HTR-8/SVneo (cell line): ENCODE results near the gene RYR3.
"Not testable (repeated sequence)": the region's sequence is repeated elsewhere in the genome, so short reads cannot be mapped to it uniquely, and the experiment has no call there.

Source experiments
- DNase-seq: peaks from one replicate; pipeline ENCODE4 v3.0.0; 2011; ENCODE audit warnings: low spot score, mixed read lengths; ENCODE audit not compliant: insufficient read length
- FAIRE-seq: peaks from 2 replicates; lab custom pipeline; 2011; peaks lifted over from hg19 to GRCh38; lab: Jason Lieb, UNC

The RYR3 gene

DNA sequence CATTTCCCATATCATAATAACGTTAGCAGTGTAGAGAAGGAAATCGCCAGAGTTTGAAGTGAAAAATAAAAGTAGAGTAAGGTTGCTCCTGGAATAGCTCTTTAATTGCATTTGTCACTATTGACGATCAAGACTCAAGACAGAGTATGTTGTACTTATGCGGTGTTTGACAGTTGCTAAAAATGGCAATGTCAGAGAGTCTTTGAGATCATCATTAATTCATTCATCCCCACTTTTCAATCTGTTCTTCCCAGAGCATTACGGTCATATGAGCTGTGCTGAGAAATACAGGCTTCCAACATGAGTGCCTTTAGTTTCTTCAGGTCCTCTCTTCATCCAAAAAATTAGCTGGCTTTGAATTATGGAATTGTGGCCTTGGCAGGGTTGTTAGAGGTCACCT, 483.7 kb downstream of the RYR3 start:
- FAIRE-seq (no peak), DNase-seq (no peak)

DNA sequence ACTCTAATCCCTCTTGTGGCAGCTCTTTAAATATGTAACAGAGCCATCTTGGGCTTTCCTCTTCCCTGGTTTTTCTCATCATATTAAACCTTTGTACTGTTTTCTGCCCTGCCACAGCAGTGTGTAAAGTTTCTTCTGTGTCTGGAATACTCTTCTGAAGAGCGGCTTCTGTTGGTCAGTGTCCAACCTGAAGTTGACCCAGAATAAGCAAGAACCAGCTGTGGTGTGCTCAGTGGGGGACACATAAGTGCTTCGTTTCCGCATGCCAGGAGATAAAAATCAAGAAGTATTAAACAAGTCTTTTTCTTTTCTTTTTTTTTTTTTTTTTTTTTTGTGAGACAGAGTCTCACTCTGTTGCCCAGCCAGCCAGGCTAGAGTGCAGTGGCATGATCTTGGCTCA, 484.3 kb downstream of the RYR3 start:
- DNase-seq (no peak), FAIRE-seq (no peak)

DNA sequence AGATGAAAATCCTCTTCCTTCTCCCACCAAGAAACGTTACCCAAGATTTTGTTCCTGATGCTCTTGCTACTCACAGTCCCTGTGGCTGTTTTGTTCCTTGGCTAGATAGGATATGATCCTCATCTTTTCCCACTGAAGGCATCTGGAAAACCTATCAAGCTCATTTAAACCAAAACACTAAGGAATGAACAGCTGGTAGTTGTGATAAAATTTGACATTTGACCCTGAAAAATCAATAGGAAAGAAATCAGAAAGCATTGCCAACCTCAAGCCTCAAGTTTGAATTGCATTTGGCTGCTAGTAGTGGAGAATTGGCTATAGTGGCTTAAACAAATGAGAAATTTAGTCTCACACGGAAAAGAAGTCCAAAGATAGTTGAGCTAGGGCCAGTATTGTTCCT, 486.9 kb downstream of the RYR3 start:
- FAIRE-seq (no peak), DNase-seq (no peak)

DNA sequence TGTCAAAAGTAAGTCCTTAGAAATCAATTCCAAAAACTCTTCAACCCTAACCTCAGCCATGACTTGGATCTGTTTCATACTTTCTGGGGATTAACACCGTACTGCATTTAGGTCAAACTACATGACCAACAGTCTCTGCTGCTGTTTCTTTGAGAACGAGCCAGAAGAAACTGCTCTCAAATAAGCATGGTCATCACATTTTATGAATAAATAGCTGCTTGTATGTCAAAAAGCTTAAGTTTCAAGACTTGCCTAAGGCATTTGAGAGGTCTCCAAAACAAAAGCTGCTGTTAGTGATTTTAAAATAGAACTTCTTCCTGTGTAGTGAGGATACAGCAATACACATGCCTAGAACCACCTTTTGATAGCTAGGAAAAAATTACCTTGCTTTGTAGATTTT, 491.2 kb downstream of the RYR3 start:
- DNase-seq (no peak), FAIRE-seq (no peak)

DNA sequence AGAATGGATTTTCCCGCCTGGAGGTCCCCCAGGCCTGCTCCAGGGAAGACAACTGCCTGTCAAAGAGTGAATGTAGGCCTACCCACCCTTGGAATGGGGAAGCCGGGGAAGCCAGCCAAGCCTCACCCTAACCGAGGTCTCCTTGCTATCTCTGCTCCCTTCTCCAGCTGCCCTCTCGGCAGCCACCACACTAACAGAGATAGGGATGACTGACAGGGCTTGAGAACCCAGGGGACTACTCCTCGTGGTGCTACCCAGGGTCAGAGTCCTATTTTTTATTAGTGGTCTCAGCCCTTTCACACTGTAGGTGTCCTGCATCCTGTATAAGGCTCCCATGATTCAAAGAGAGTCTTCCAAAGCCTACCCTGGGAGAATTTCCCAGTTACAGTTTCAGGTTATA, 496.9 kb downstream of the RYR3 start:
- FAIRE-seq = no peak
- DNase-seq = no peak

DNA sequence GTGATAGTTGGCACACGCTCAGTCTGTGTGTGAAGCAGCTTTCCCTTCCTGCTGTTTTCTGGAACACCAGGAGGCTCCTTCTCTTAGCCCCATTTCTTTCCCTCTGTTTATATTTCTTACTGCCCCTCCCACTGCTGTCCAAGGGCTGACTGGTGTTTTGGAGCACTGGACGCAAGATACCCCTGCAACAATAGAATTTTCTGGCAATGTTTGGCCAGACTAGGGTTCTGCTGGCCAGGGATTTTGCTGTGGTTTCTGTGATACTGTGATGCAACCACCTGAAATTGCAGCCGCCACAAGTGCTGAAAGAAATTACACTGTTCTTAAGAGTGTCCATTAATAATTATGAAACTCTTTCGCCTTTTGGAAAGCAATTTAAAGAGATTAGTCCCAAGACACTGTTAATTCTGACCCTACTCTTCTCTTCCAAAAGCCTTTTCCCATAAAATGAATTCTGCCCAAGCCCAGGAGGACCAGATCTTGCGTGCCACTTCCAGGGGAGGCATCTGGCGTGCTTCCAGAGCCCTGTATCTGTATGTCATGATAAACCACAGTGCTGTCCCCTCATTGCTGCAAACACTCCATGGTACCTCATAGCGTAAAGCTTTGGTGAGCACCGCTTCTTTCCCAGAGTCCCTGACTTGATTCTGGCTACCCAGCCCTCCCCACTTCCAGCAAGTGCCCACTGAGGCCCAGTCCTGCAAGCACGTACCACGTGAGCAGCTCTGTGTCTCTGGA, 498.1 kb downstream of the RYR3 start:
- FAIRE-seq (no peak), DNase-seq (no peak)

DNA sequence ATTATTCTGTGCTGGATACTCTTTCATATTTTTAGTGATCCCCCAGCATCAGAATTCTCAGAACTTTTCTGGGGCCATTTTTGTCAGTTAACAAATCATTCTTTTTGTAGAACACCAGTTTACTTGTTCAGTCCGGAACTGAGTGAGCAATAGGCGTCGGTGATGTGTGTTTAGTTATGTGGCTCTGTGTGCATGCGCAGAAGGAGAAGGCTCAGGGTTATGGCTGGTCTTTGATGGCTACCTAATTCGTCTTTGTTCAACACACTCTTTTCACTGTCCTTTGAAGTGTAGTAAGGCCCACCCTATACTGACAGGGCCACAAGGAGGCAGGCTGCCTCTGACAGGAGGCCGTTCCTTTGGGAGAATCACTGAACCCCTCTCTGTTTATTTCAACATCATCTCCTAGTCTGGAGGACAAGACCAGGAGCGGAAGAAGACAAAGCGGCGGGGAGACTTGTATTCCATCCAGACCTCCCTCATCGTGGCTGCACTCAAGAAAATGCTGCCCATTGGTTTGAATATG, 499.4 kb downstream of the RYR3 start:
- no peak for FAIRE-seq

DNA sequence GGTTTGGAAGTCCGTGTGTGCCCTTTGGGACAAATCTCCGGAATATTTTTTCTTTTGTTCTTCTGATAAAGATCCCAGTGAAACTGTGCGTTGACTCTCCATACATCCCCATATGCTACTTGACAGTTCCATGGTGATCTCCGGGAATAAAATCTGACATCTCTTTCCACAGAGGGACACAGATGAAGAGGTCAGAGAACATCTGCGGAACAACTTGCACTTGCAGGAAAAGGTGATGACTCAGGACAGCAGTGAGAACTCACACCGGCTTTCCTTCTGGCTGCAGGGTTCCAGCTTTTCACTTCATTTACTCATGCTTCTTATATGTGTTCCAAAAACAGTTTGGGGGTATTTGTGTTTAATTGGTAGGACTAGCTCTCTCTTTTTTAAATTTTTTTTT, 500.0 kb downstream of the RYR3 start:
- no peak for FAIRE-seq
- DNase-seq = no peak

More for the DNA sequence above, 499.4 kb downstream of the RYR3 start:
- no peak for DNase-seq

DNA sequence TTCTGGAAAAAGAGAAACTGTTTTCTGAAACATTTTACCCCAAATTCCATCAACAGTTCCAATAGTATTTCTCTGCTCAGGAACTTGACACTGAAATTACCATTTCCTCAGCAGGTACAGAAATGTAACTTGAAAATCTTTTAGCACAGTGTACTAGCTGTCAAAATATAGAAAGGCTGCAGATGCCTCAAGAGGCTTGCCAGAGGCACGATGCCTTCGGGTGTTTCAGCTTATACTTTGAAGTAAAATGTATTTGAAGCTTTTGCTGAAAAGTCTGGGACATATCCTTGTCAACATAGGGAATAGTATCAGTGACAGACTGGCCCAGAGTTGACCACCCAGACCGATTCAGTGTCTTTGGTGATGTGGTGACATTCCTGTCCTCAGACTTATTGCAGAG, 503.1 kb downstream of the RYR3 start:
- DNase-seq = no peak
- no peak for FAIRE-seq

DNA sequence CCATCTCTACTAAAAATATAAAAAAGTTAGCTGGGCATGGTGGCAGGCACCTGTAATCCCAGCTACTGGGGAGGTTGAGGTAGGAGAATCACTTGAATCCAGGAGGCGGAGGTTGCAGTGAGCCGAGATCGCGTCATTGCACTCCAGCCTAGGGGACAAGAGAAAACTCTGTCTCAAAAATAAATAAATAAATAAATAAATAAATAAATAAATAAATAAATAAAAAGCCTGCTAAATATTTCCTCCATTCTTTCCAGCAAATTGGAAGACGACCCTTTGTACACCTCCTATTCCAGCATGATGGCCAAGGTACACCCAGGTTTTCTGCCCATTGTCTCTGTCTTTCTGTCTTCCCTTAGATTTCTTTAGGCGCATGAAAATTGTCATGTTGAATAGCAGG, 508.7 kb downstream of the RYR3 start:
- FAIRE-seq, DNase-seq: not testable (repeated sequence)

DNA sequence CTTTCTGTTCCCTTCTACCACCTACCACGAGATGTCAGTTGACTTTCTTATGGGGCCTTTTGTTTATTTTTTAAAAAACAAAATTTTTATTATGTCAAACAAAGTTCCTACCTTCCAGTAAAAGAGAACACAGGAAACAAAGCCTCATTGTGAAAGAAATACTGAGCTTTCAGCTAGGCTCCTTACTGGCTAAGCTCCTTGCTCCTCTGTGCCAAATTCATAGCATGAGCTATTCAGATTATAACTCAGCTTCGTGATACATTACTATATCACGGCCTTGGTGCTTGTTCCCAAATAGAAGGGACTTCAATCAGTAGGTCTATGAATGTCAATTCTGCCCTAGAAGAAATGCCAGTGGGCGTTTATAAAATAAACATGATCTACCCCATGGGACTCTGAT, 511.7 kb downstream of the RYR3 start:
- no peak for DNase-seq
- no peak for FAIRE-seq

DNA sequence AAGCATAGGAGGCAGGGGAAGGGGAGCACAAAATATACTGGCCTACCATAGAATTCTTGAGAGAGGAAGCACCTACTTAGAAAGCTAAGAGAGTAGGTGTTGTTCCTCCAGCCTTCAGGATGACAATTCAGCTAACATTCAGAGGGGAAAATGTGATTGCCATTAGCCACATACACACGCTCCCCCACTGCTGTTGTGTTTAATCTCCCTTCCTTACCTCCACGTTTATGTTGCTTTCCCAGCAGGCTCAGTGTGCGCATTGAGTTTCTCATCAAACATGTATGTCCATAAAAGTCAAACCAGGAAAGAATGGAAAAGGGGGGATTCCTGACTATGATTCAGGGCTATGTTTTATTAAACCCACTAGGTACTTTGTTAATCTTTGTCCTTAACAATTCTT, 512.4 kb downstream of the RYR3 start:
- DNase-seq (no peak), FAIRE-seq (no peak)

DNA sequence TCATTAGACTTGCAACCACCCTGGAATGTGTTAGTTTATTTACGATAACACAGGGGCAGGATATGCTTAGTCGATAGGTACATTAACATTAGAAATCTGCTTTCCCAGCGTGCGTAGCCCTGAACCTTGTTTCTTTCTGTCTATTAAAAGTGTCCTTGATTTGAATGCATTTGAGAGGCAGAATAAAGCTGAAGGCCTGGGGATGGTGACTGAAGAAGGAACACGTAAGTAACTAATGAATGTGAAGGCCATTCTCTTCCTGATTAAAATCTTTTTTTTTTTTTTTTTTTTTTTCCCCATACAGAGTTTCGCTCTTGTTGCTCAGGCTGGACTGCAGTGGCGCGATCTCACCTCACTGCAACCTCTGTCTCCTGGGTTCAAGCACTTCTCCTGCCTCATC, 514.7 kb downstream of the RYR3 start:
- DNase-seq (no peak), FAIRE-seq (no peak)

DNA sequence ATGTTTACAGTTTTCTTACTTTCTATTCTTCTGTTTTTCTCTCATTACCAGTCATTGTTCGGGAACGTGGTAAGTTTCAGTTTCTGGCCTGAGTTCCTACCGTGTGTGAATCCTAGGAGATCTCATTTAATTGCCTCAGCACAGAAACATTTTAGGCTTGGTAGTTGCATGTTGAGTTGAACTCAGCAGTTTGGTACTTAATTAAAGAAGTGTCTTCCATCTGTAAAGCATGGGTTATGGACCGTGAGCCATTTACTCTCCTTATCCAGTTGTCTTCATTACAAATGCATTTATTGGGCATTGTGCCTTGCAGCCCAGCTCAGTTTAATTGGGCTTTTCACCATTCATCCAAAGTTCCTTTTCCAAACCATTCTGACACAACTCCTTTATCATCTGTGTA, 515.4 kb downstream of the RYR3 start:
- DNase-seq = no peak
- FAIRE-seq = no peak

DNA sequence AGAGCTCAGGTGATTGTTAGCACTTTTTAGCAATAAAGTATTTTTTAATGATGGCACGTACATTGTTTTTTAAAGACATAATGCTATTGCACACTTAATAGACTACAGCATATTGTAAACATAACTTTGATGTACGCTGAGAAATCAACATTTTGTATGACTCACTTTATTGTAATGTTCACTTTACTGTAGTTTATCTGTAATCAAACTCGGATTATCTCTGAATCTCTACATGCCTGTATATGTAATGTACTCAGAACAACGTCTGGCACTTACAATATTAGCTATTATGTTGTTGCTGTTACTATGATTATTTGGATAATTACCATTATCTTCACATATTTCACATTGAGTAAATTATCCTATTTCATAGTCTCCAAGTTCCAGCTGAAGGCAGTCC, 519.6 kb downstream of the RYR3 start:
- FAIRE-seq = no peak
- DNase-seq = no peak

DNA sequence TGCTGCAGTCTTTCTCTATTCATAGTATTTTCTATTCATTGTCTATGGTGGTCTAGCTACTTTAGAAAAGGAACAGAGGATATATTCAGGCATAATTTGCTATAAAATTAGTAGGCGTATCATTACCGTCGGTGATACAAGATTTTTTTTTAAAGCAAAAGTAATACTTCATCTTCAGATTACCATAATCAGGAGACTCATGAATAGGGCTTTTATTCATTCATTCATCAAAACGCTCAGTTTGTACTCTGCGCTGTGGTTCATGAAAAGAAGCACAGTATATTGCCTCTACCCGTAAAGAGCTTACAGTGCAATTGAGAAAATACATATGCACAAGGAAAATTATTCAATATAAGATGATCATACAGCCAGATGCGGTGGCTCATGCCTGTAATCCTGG, 520.9 kb downstream of the RYR3 start:
- FAIRE-seq = no peak

DNA sequence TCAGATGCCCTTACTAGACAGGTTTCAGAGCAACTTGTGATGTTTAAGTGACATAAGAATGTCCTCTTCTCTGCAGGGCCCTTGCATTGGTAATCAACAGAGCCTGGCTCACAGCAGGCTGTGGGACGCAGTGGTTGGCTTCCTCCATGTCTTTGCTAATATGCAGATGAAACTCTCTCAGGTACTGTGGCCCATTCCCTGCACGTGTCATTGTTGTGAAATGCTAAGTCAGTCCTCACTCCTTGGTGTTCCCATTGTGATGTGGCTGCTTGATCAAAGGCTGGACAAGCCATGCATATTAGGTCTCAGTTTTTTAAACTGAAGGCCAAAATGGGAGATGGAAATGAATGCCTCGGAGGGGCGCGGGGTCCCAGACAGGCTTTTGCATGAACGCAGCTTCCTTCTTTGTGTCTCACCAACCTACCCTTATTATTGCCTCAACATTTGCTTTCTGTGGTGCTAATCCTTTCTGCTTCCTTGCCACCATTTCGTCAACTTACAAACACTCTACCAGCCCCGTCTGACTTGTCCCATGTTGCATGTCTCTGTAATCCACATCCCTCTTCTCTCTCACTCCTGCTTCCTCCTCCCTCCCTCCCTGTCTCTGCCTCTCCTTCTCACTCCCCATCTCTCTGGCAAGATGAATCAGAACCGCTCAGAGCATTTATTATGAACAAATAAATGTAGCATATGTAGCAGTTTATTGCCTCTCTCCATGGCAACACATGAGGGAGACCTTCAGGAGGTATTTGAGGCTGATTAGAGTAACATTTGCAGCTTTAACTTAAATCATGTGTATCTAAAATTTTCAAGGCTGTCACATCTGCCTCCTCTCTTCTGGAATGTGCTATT, 524.4 kb downstream of the RYR3 start:
- DNase-seq = no peak
- no peak for FAIRE-seq

More for the DNA sequence above, 520.9 kb downstream of the RYR3 start:
- DNase-seq = no peak

DNA sequence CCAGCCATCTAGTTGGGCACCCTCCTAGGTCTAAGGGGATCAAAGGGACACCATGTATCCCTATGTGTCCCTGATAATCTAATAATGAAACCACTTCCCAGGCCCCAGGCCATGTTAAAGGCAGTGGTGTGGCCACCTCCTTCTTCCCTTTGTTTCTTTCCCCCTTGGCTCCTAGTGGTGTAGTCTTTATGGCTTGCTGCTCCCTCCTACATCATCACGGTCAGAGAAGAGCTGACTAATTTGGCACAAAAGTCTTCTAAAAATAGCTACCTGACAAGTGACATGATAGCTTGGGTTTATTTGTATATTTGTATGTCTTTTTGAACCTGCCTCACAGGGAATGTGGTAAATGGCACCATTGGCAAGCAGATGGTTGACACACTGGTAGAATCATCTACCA, 526.5 kb downstream of the RYR3 start:
- DNase-seq (no peak), FAIRE-seq (no peak)

DNA sequence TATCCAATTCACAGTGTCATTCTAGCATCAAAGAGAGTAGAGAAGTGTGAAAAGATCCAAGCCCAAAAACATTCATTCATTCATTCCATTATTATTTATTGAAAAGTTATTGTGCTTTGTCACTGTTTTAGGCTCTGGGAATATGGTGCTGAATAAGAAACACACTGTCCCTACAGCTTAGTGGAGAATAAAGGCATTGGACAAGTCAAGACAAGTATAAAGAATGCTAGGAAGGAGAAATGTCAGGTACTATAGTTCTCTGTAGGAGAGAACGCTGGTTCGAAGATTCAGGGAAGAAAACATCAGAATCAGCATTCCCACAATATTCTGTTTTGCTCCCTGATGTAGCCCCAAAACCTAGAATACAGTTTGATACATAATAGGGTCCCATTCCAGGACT, 528.8 kb downstream of the RYR3 start:
- no peak for DNase-seq
- no peak for FAIRE-seq

DNA sequence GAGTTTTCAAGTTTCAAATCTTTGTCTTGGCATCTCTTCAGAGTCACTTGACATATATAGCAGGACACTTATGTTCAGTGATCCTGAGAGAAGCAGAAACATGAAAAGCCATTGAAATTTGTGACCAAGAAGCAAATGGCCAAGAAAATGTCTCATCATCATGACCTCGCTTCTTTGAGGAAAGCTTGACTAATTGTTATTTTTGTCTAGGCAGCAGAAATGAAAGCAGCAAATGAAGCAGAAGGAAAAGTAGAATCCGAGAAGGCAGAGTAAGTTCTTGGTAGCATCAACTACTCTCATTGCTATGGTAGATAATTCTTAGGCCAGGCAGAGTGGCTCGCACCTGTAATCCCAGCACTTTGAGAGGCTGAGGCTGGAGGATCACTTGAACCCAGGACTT, 529.8 kb downstream of the RYR3 start:
- FAIRE-seq (no peak), DNase-seq (no peak)

DNA sequence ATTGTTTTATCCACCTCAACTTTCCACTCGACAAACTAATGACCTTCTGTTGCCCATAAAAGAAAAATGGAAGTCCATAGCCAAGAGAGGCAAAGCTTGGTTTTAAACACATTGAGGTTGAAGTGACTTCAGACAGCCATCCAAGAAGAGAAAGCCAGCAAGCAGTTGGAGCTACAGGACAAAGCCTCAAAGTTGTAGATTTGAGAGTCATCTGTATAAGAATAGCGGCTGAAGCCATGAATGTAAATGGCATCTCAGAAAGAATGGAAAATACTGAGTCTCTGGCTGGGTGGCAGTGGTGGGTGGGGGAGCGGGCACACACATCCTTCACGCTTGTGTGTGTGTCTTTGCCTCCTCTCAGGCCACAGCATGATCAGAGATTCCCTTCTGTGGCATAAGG, 533.4 kb downstream of the RYR3 start:
- DNase-seq (no peak), FAIRE-seq (no peak)
